Iris pigment epithelial cell (primary cell): ENCODE results near the gene SMPX.

Experiments used
- DNase-seq: peaks from one replicate; pipeline ENCODE4 v3.0.0-alpha.2; 2011; ENCODE audit warnings: low read depth

Gene SMPX

DNA sequence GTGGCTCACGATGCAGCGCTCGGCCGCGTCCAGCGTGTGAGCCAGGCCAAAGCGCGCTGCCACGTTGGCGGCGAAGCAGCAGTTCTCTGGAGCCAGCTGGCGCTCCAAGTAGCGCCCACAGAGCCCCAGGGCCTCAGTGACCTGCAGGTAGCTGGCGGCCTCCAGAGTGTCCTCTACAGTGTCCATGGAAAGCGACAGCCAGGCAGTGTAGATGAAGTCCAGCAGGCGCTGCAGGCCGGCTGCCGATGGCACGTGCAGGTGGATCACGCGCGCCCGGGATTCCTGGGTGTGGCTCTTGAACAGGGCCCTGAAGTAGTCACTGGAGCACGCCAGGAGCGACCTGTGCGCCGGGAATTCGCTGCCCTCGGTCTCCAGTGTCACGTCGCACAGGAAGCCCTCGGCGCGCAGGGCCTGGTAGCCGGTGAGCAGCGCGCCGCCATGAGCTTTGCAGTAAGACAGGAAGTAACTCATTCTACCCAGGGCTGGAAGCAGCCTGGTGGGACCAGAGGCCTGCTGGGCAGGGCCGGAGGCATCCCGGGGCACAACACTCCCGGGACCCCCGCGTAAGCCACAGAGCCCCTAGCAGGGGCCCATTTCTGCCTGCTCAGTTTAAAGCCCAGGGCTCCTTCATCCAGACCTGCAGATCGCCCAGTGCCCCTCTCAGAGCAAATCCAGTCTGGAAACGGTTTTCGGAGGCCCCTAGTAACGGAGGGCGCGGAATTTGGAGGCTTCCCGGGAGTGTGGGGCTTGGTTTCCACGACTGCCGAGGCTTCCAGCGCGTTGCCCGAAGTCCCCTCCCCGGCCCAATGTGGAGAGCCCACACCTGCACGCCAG is 100.4 kb downstream of the SMPX start:
- no peak for DNase-seq

DNA sequence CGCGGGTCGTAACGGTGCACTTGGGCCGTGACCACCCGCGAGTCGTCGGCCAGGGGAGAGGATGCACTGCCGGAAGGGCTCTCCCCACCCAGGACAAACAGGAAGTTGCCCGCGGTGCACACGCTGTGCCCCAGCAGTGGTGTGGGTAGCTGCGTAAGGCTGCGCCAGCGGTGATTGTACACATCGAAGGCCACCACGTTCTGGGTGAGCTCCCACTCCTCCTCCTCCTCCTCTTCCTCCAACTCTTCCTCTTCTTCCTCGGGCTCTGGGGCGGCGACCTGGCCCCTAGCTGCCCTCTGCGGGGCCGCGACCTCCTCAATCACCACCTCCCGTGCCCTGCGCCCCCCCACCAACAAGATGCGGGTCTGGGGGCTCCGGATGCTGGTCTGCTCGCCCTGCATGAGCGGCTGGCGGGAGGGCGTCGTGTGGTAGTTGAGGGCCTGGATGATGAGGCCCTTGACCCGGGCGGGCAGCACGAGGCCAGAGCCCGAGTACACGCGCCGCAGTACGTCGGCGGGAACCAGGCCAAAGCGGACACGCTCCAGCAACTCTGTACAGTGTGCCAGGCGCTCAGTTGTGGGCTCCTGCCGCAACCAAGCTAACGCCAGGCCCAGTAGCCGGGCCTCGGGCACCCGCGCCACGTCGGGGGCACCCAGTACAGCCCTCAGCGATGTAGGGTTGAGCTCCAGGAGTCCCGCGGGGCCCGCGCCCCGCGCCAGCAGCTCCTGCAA is 101.2 kb downstream of the SMPX start:
- no peak for DNase-seq
